HFFc6 (cell line): ENCODE results near the gene TUBA3D. TPM values are rescaled to one million over a fixed set of nuclear protein-coding genes. Genes with fewer than 3 reads are reported as not detected.
"Not testable (repeated sequence)": the region's sequence is repeated elsewhere in the genome, so short reads cannot be mapped to it uniquely, and the experiment has no call there.

Source experiments
- DNase-seq: peaks from one replicate; pipeline ENCODE4 v3.0.0-alpha.2; 2018
- H3K27ac Mint-ChIP-seq: 2 replicates; pipeline ENCODE4 v1.8.0; 2020; ENCODE audit warnings: mild to moderate bottlenecking, mixed read lengths
- H3K27me3 Mint-ChIP-seq: 2 replicates; pipeline ENCODE4 v1.8.0; 2021; ENCODE audit warnings: mild to moderate bottlenecking, moderate library complexity, mixed read lengths; ENCODE audit not compliant: insufficient read depth
- H3K36me3 Mint-ChIP-seq: 2 replicates; pipeline ENCODE4 v1.8.0; 2021; ENCODE audit warnings: low read depth, mixed read lengths
- H3K4me1 Mint-ChIP-seq: 2 replicates; pipeline ENCODE4 v1.8.0; 2020; ENCODE audit warnings: low read depth, mixed read lengths
- H3K4me3 Mint-ChIP-seq: 2 replicates; pipeline ENCODE4 v1.8.0; 2020; ENCODE audit warnings: mild to moderate bottlenecking, moderate library complexity, mixed read lengths
- H3K9me3 Mint-ChIP-seq: 2 replicates; pipeline ENCODE4 v1.8.0; 2020; ENCODE audit warnings: mild to moderate bottlenecking, mixed read lengths
- CTCF ChIP-seq: fragments of 200-600 bp; sonication (generic); IDR thresholded peaks from 2 replicates; pipeline ENCODE4 v1.5.0; 2021; ENCODE audit warnings: antibody characterized with exemption, mild to moderate bottlenecking
- long read RNA-seq: library from polyadenylated mRNA; unstranded; transcript quantifications from one replicate; pipeline ENCODE4 v2.0.0, GENCODE V29; 2019
- total RNA-seq, 6 experiments: library from RNA; stranded (reverse); fragmentation: NEBNext Ultra II Directional; extraction: Animal tissue kit (Norgen Biotek cat#: 25700); gene quantifications; 2 replicates in 1 of 6; 3 replicates in 5 of 6; pipeline ENCODE4 v1.2.3, GENCODE V29; 2021

TUBA3D gene
- total RNA-seq = not detected
- long read RNA-seq = 0 reads

GRCh38 chr2:131475831-131476230 is at the start of gene TUBA3D:
Gene TUBA3D (plus strand): TSS chr2:131476119. CDS start chr2:131476200, 81 bp downstream.
- H3K4me3 Mint-ChIP-seq = no peak within 1 kb of the TSS
- no peaks in the 10 kb centered on the region for H3K9me3 Mint-ChIP-seq
- no peaks in the 10 kb centered on the region; the same call in 1 of the 2 replicates for H3K36me3 Mint-ChIP-seq
- DNase-seq = no peak
- TF ChIP-seq CTCF = no peak
- no peak within 1 kb of the TSS for H3K27ac Mint-ChIP-seq
- H3K4me1 Mint-ChIP-seq = no peaks in the 10 kb centered on the region
- H3K27me3 Mint-ChIP-seq = no peaks in the 10 kb centered on the region; the same call in 1 of the 2 replicates

- peaks cover 8% of the 10 kb centered on the region for H3K4me1 Mint-ChIP-seq
- no peak for DNase-seq
- no peak for TF ChIP-seq CTCF
- H3K27me3 Mint-ChIP-seq = peaks cover 10% of the 10 kb centered on the region
- no peaks in the 10 kb centered on the region for H3K36me3 Mint-ChIP-seq
- no peaks in the 10 kb centered on the region; the same call in 1 of the 2 replicates for H3K9me3 Mint-ChIP-seq
- no peak overlapping the region for H3K27ac Mint-ChIP-seq
- no peak overlapping the region for H3K4me3 Mint-ChIP-seq
Observed at GRCh38 chr2:131426727-131427126, 49.2 kb upstream of the TUBA3D start.

GRCh38 chr2:131431336-131431735 is 44.6 kb upstream of the TUBA3D start:
- Mint-ChIP-seq H3K27me3 (peaks cover 12% of the 10 kb centered on the region), H3K4me1 (peaks cover 8% of the 10 kb centered on the region), H3K4me3 (no peak overlapping the region; the same call in 1 of the 2 replicates), H3K27ac (no peak overlapping the region), H3K36me3 (no peaks in the 10 kb centered on the region), H3K9me3 (no peaks in the 10 kb centered on the region)
- no peak for DNase-seq
- TF ChIP-seq CTCF = no peak

- not testable (repeated sequence) for H3K4me1 Mint-ChIP-seq, H3K9me3 Mint-ChIP-seq, DNase-seq, H3K27me3 Mint-ChIP-seq, H3K4me3 Mint-ChIP-seq, H3K36me3 Mint-ChIP-seq, H3K27ac Mint-ChIP-seq
Observed at GRCh38 chr2:131440742-131441468, 35.0 kb upstream of the TUBA3D start.

- not testable (repeated sequence) for H3K4me1 Mint-ChIP-seq, H3K9me3 Mint-ChIP-seq, H3K27me3 Mint-ChIP-seq, H3K36me3 Mint-ChIP-seq, H3K4me3 Mint-ChIP-seq, DNase-seq, H3K27ac Mint-ChIP-seq
Observed at GRCh38 chr2:131444736-131445514, 31.0 kb upstream of the TUBA3D start.

GRCh38 chr2:131445515-131445797 is 30.5 kb upstream of the TUBA3D start:
- not testable (repeated sequence) for DNase-seq, H3K27me3 Mint-ChIP-seq, H3K4me1 Mint-ChIP-seq, H3K27ac Mint-ChIP-seq, H3K4me3 Mint-ChIP-seq, H3K9me3 Mint-ChIP-seq, H3K36me3 Mint-ChIP-seq

- Mint-ChIP-seq H3K27ac (no peak overlapping the region), H3K9me3 (no peaks in the 10 kb centered on the region), H3K27me3 (peaks cover 4% of the 10 kb centered on the region), H3K4me1 (no peaks in the 10 kb centered on the region), H3K36me3 (no peaks in the 10 kb centered on the region), H3K4me3 (no peak overlapping the region)
- no peak for TF ChIP-seq CTCF
- no peak for DNase-seq
Observed at GRCh38 chr2:131445896-131446295, 30.0 kb upstream of the TUBA3D start.

- not testable (repeated sequence) for H3K36me3 Mint-ChIP-seq, H3K4me1 Mint-ChIP-seq, H3K27ac Mint-ChIP-seq, H3K4me3 Mint-ChIP-seq, H3K27me3 Mint-ChIP-seq, H3K9me3 Mint-ChIP-seq, DNase-seq
Observed at GRCh38 chr2:131447981-131448380, 27.9 kb upstream of the TUBA3D start.

- not testable (repeated sequence) for H3K36me3 Mint-ChIP-seq, H3K27me3 Mint-ChIP-seq, DNase-seq, H3K4me3 Mint-ChIP-seq, H3K27ac Mint-ChIP-seq, H3K4me1 Mint-ChIP-seq, H3K9me3 Mint-ChIP-seq
Observed at GRCh38 chr2:131451265-131451949, 24.5 kb upstream of the TUBA3D start.
